Activated naive CD4-positive, alpha-beta T cell treated with anti-CD3 and anti-CD28 coated beads, Interleukin-2, amount 50 U/mL, for 72 hours (primary cell): ENCODE measurements around the gene CDK1. TPM values are rescaled to one million over a fixed set of nuclear protein-coding genes. Genes with fewer than 3 reads are reported as not detected.

ENCODE experiments used
- ATAC-seq, 2 donors: fragments of 150-1000 bp; cut with Tn5 transposase; 2 replicates each; pipeline ENCODE4 v1.10.0; 2021; ENCODE audit warnings: mild to moderate bottlenecking in 2 of 2, moderate library complexity in 2 of 2
- DNase-seq, 2 donors: peaks; one replicate each; pipeline ENCODE4 v3.0.0; 2021 to 2022; ENCODE audit warnings: low spot score in 2 of 2
- H3K27ac Mint-ChIP-seq, 2 donors: one replicate each; pipeline ENCODE4 v1.8.0; 2022; ENCODE audit warnings: mild to moderate bottlenecking in 2 of 2, mixed read lengths in 2 of 2
- H3K36me3 Mint-ChIP-seq, 2 donors: one replicate each; pipeline ENCODE4 v1.8.0; 2022; ENCODE audit warnings: mixed read lengths in 2 of 2
- H3K9me3 Mint-ChIP-seq, 2 donors: one replicate each; pipeline ENCODE4 v1.8.0; 2022; ENCODE audit warnings: mixed read lengths in 2 of 2
- total RNA-seq, 2 donors: library from RNA; stranded (reverse); gene quantifications; one replicate each; pipeline ENCODE4 v1.2.3, GENCODE V29; 2022

CDK1 gene
- total RNA-seq, 2 donors from 2014 or later, result 121 to 233 TPM

DNA sequence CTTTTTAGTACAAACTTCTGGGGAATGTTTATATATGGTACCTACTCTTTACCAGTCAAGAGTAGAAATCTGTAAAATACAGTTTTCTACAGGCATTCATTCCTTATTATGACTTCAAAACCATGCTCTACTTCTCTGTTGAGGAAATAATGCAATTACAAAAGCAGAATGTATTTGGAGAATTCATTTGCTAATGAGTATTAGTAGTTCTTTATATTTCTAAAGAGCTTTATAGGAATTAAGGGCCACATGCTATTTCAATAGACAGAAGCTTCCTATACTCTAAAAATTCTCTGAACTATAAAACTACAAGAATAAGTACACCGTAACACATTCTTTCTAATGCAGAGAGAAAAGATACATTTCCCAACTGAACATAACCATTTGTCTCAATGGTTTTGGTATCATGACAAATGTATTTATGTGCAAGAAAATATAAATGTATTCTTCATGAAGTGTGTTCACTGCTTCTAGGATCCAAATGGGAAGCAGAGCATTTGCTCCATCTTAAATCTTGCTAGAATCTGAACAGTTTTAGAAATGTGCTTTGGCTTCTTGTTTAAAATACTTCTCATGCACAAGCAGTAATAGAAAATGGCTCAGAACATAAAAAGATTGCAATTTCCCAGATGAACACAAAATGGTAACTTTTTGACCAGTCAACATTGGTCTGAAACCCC is 21.8 kb downstream of the CDK1 start:
- ATAC-seq (no peak), DNase-seq (no peak)
- H3K9me3 Mint-ChIP-seq, result no peaks in the 10 kb centered on the region
- peaks cover 4 to 28% of the 10 kb centered on the region in 2 donors for H3K36me3 Mint-ChIP-seq
- no peak overlapping the region for H3K27ac Mint-ChIP-seq

DNA sequence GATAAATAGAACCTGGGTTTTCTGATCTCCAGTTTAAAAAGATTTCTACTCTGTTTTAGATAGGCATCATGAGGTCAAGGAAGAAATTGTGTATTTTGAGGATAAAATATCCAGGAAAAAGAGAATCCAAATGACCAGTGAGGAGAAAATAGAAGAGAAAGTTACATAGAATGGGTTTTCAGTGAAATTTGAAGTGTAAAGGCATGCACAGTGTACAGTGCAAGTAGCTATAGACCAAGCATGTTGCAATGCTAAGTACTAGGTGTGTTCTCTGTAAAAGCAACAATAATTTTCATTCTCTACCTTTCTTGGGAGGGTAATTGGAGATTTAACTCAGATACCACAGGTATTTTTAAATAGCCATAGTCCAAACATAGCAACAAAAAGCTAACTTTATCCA is 22.6 kb downstream of the CDK1 start:
- ATAC-seq (no peak), DNase-seq (no peak)
- Mint-ChIP-seq H3K9me3 (no peaks in the 10 kb centered on the region), H3K27ac (no peak overlapping the region), H3K36me3 (peaks cover 4 to 20% of the 10 kb centered on the region in 2 donors)

DNA sequence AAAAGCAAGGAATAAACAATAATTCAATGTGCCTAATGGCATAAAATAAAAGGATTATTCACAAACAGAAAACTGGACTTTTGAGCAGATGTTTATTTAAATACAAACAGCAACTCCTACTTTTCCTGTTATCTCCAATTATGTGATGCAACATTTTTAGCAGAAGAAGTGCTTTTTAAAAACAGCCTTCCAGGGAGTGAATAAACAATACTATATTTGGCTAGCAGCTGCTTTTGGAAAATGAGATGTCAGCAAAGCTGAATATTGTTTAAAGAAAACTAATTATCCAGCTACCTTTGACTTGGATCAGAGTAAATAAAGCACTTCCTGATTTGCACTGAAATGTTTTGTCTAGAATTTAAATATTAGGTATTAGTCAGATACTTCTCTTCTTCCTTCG is 23.2 kb downstream of the CDK1 start:
- ATAC-seq, result no peak
- H3K9me3 Mint-ChIP-seq, result no peaks in the 10 kb centered on the region
- no peak overlapping the region for H3K27ac Mint-ChIP-seq
- no peak for DNase-seq
- H3K36me3 Mint-ChIP-seq, result peaks cover 2 to 15% of the 10 kb centered on the region in 2 donors

DNA sequence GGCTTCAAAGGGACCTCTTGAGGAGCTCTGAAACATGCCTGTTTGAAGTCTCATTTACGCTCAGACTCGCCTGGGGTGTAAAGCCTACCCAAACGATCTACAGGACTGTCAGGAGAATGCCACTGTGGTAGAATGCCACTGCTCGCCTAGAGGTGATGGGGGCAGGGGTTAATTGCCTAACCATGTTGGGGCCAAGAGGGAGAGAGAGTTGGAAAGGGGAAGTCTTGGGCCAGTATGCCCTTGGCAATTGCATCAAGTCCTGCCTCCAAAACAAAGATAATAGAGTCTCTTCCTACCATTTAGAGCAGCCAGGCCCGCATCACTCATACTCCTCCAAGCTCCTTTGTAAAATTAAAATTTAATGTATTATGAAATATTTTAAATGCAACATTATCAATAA is 25.2 kb downstream of the CDK1 start:
- Mint-ChIP-seq H3K27ac (peak overlapping the region in 1 of 2 donors; percentile 72), H3K36me3 (no peaks in the 10 kb centered on the region), H3K9me3 (no peaks in the 10 kb centered on the region)
- DNase-seq (no peak), ATAC-seq (peak in 1 of 2 donors; percentile 17)

DNA sequence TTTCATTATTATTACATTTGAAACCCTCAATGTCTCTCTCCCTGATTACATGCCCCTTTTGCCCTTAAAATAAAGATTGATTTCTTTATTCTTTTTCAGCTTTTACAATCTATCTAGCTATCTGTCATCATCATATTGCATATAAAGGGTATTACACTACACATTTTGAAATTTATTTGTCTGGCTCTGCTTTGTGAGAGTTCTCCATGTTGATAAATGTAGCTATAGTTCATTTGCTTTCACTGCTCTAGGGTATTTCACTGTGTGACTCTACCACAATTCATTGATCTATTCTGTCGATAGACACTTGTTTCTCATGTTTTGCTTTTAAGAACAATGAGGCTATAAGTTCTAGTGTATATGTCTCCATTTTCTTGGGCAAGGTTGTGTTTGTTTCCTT is 25.6 kb downstream of the CDK1 start:
- H3K36me3 Mint-ChIP-seq, result no peaks in the 10 kb centered on the region
- H3K27ac Mint-ChIP-seq, result no peak overlapping the region
- H3K9me3 Mint-ChIP-seq, result no peaks in the 10 kb centered on the region
- DNase-seq, result no peak
- ATAC-seq, result peak in 1 of 2 donors; percentile 5

DNA sequence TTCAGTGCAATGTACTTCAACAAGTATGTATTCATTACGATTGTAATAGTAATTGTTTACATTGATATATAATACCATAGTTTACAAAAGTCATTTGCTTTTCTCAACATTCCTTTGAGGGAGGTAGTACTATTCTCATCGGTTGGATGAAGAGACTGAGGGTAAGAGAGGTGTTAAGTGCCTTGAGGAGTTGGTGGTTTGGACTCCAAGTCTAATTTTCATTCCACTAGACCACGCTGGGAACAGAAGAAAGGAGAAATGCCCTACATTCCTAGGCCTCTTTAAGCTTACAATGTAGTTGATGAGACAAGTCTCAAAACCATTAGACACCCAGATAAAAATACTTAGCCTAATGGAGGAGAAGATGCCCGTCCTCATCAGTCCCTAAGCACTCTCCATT is 28.6 kb downstream of the CDK1 start:
- ATAC-seq, result no peak
- Mint-ChIP-seq H3K9me3 (no peaks in the 10 kb centered on the region), H3K27ac (no peak overlapping the region), H3K36me3 (no peaks in the 10 kb centered on the region)
- DNase-seq, result no peak

DNA sequence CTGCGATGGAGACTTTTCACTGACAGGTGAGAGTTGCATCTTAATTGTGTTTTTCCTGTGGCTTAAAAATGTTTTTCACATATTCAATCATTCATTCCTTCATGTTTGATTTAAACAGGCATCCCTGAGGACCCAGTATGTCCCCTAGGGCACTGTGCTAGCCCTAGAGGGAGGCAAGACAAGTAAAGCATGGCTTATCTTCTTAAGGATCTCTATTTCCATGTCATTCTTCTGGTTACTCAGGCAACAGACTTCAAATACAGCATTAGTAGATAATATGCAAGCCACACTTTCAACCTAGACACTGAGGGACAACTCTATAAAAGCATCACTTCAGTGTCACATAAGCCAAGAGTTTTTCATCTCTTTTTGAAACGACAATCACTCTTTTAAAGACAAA is 29.2 kb downstream of the CDK1 start:
- DNase-seq (no peak), ATAC-seq (no peak)
- Mint-ChIP-seq H3K9me3 (no peaks in the 10 kb centered on the region), H3K27ac (no peak overlapping the region), H3K36me3 (no peaks in the 10 kb centered on the region)

DNA sequence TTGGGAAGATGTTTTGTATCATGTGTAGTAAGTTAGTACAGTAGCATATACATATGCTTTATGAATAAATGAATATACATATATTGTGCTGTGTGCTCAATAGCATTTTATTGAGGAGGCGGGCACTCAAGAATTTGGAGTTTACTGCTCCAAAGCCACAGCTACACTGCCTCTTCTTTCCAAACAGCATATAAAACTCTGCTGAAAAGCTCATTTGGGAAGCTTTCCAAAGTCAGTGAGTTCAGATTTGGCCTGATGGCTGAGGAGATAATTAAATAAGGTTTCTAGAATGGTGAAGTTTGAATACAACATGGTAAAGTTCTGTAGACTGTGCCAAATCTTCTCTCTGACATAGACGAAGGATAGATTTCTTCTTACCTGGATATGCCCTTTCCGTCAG is 29.8 kb downstream of the CDK1 start:
- H3K27ac Mint-ChIP-seq, result no peak overlapping the region

DNA sequence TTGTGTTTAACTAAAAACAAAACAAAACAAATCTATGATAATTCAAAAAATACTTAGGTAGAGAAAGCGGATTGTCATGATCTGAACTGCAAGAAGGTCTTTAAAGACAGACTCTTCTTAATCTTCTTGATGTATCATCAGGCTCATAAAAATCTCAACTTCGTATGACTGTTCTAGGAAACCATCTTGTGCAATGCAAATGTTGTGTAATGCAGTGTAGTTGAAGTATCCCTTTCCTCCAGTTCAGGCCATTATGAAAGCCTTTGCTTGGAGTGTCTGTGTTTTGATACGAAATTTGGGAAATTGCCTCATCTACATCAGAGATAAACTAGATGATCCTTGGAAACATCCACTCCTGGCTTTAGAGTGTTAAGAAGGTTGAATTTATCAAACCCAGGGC is 30.9 kb downstream of the CDK1 start:
- no peaks in the 10 kb centered on the region for H3K9me3 Mint-ChIP-seq

More for the DNA sequence above, 29.8 kb downstream of the CDK1 start:
- H3K9me3 Mint-ChIP-seq, result no peaks in the 10 kb centered on the region
- no peak for DNase-seq
- no peaks in the 10 kb centered on the region for H3K36me3 Mint-ChIP-seq
- no peak for ATAC-seq

DNA sequence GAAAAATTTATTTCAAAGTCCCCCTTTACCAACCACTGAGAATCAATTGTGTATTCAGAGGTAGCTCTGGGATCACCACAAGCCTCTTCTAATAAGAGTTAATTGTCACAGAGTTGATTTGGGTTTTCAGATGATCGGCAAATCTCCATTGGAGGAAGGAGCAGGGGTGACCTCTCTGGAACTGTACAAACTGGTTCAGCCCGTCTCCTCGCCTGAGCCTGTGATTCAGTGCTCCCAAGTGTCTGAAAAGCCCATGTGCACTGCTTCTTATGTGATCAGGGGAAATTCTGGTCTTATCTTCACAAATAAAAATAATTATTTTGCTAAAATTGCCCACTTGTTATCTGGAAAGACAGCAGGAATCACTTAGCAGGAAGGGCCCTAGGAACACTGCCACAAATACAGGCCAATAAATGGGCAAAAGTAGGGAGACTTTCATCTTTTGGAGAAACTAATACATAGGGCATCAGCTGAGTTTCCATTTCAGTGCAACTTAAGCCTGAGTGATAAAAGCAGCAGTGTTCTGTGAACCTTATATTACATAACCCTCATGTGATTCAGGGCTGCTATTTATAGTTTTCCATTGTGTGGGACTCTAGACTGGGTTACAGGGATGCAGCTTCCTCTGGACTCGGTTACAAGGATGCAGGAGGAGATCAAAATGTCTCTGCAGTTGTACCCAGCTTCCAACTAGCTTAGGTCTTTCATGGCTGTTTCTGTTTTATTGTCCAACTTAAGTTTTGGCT is 32.3 kb downstream of the CDK1 start:
- no peak for DNase-seq
- H3K36me3 Mint-ChIP-seq, result no peaks in the 10 kb centered on the region
- H3K9me3 Mint-ChIP-seq, result no peaks in the 10 kb centered on the region
- ATAC-seq, result no peak
- H3K27ac Mint-ChIP-seq, result no peak overlapping the region

More for the DNA sequence above, 30.9 kb downstream of the CDK1 start:
- no peaks in the 10 kb centered on the region for H3K36me3 Mint-ChIP-seq
- ATAC-seq, result no peak
- no peak for DNase-seq
- H3K27ac Mint-ChIP-seq, result no peak overlapping the region

DNA sequence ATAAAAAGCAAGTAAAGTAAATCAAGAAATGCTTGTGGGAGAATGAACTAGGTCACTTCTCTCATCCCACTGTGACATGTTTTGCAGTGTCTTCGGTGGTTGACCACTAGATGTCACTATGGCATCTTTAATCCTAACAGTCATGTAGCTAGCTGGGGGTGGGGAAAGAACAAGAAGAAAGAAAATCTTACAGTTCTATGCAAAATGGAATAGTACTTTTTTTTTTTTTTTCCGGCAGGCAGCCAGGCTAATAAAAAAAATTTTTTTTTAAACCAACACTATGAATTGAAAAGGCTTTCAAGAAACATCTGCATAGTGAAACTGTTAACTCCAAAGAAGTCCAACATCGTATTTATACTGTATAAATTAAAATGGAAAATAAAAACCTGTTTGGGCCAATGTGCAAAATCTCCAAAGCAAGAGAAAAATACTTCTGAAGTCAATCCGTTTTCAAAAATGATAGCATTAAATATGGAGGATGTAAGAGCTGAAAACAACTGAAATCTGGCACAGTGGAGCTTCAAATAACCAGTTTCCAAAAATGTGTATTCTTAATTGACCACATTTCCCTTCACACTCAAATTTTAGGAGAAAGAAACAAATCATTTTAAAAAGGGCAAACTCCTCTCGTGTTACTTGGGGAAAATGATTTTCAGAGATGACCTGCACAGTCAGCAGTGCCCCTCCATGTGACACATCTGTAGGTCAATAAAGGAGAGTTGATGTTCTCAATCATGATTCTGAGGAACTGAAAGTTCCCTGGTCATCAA is 38.5 kb downstream of the CDK1 start:
- ATAC-seq, result peak; percentile 63 to 75
- Mint-ChIP-seq H3K27ac (no peak overlapping the region), H3K9me3 (no peaks in the 10 kb centered on the region), H3K36me3 (no peaks in the 10 kb centered on the region)
- peak in 1 of 2 donors; percentile 22 for DNase-seq

DNA sequence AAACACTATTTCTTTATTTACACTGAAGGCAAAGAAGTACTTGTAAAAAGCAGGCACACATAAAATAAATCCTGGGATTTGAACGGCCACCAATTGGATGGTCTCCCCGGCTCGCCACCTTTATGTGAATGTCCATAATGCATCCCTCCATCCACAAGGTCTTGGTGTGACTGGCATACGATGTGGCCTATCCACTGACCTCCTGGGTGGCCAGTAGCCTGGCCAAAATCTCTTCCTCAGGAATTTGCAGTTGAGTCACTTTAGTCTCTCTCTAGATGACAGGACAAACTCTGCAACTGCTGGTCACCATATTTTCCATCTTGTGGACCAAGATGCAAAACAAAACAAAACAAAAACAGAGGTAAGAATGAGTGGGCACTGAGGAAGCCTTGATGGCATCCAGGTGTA is 39.1 kb downstream of the CDK1 start:
- H3K36me3 Mint-ChIP-seq, result no peaks in the 10 kb centered on the region
- ATAC-seq, result no peak

DNA sequence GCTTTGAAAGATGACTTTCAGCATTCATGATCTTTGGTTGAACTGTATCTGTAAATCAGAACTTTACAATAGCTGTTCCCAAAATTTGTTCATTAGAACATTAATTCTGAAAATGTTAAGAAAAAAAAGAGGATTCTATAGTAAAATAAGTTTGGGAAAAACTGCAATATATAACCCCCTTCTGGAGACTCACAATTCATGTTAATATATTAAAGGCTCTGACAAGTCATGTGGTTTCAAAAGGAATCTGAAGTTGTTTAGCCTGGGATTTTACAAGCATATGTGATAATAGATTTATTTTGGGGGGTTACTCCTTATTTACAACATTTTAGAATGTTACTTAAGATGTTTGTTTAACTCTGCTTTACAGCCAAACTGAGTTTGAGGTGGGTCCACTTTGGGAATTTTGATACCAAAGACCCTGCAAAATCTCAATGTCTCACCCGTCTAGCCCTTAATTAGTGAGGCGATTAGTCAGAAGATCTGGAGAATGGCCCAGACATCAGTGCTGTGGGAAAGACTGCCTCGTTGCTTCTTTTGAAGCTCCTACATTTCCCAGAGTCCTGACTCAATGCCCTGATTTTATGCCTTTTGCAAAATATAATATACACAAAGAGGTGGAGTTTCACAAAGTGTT is 40.0 kb downstream of the CDK1 start:
- ATAC-seq, result no peak

More for the DNA sequence above, 39.1 kb downstream of the CDK1 start:
- H3K9me3 Mint-ChIP-seq, result no peaks in the 10 kb centered on the region
- H3K27ac Mint-ChIP-seq, result no peak overlapping the region
- DNase-seq, result no peak

DNA sequence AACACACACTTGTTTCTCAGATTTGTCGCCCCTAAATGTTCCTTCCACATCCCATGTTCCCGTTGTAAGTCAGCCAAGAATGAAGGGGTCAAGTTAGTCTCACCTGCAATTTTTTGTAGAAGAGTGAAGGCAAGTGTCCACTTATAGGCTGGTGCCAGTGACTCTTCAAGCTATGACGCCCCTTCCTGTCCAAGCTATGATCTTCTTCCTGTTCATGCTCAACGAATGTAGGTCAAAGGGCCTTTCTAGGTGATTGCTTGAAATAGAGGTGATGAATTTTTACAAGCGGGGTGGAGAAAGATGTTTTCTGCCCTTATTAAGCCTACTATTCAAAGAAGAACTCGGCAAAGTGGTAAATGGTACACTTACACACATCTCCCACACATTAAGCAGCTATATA is 41.0 kb downstream of the CDK1 start:
- ATAC-seq (no peak), DNase-seq (no peak)
- Mint-ChIP-seq H3K27ac (no peak overlapping the region), H3K9me3 (no peaks in the 10 kb centered on the region), H3K36me3 (no peaks in the 10 kb centered on the region)

More for the DNA sequence above, 40.0 kb downstream of the CDK1 start:
- DNase-seq, result no peak
- Mint-ChIP-seq H3K36me3 (no peaks in the 10 kb centered on the region), H3K27ac (no peak overlapping the region), H3K9me3 (no peaks in the 10 kb centered on the region)

DNA sequence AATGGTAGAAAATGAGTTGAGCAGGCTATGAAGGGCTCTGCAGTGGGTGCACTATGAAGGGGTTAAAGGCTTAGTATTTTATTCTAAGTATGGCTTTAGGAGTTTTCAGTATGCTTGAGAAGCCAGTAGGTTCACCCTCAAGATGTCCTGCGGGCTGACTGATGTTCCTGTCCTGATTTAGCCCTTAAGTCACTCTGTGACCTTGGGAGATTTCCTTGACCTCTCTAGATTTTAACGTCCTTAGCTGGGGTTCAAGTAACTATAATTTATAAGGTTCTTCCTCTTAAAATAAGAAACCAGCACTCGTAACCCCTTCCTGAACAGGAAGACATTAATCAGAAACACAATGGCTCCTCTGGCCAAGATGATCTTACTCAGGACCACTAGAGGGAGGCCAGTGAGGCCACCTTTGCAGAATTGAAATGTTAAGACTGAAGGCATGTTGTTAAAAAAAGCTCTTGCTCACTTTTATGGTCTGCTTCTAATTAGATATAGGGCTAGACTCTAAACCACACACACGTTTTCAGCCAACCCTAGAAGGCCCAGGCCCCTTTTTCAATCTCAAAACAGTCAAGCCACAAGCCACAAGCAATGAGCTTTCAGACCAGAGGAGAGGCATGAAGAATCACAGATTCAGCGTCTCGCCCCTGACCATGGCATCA is 41.9 kb downstream of the CDK1 start:
- Mint-ChIP-seq H3K9me3 (no peaks in the 10 kb centered on the region), H3K36me3 (no peaks in the 10 kb centered on the region), H3K27ac (no peak overlapping the region)
- no peak for ATAC-seq
- DNase-seq, result no peak

DNA sequence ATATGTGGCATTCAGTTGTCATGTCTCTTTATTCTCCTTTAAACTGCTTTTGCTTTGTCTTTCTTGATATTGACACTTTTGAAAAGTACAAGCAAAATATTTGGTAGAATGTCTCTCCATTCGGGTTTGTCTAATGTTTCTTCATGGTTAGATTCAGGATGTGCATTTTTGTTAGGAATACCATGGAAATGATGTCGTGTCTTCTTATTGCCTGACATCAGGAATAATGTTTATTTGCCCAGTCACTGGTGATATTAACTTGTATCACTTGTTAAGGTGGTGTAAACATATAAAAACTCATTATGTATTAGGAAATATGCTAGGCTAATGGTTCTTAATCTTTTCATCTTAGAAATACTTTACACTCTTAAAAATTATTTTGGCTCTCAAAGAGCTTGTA is 43.4 kb downstream of the CDK1 start:
- DNase-seq (no peak), ATAC-seq (no peak)
- H3K9me3 Mint-ChIP-seq, result no peaks in the 10 kb centered on the region
- H3K27ac Mint-ChIP-seq, result no peak overlapping the region
- H3K36me3 Mint-ChIP-seq, result no peaks in the 10 kb centered on the region
